Neutrophil (primary cell): Measurements from ENCODE around the gene PIGC.

ENCODE experiments used
- H3K27ac ChIP-seq: fragments of 200-600 bp; sonication (generic); 2 replicates; pipeline ENCODE4 v1.5.1; 2016; ENCODE audit warnings: mild to moderate bottlenecking, moderate library complexity
- H3K27me3 ChIP-seq: fragments of 200-600 bp; sonication (generic); 2 replicates; pipeline ENCODE4 v1.6.0; 2016; ENCODE audit warnings: mild to moderate bottlenecking
- H3K36me3 ChIP-seq: fragments of 200-600 bp; sonication (generic); 2 replicates; pipeline ENCODE4 v1.5.1; 2017
- H3K4me1 ChIP-seq, 2 experiments: fragments of 200-600 bp in 1 of 2; sonication (generic) in 1 of 2; 1 replicate in 1 of 2; 2 replicates in 1 of 2; pipeline versions ENCODE4 v1.5.1 to v1.6.1; 2013 to 2016; ENCODE audit warnings: low read depth in 1 of 2, low read length in 1 of 2, mild to moderate bottlenecking in 1 of 2, moderate library complexity in 1 of 2; ENCODE audit not compliant: control insufficient read depth in 1 of 2, insufficient read depth in 1 of 2
- H3K4me3 ChIP-seq, 2 experiments: fragments of 200-600 bp in 1 of 2; sonication (generic) in 1 of 2; 1 replicate in 1 of 2; 2 replicates in 1 of 2; pipeline ENCODE4 v1.5.1; 2013 to 2016; ENCODE audit warnings: low read depth in 1 of 2, low read length in 1 of 2, mild to moderate bottlenecking in 1 of 2, moderate library complexity in 1 of 2
- H3K9me3 ChIP-seq: fragments of 200-600 bp; sonication (generic); 2 replicates; pipeline ENCODE4 v1.5.1; 2016
- CTCF ChIP-seq: fragments of 200-600 bp; sonication (generic); IDR thresholded peaks from 2 replicates; pipeline ENCODE4 v1.5.1; 2016; ENCODE audit warnings: antibody characterized with exemption

PIGC gene

DNA sequence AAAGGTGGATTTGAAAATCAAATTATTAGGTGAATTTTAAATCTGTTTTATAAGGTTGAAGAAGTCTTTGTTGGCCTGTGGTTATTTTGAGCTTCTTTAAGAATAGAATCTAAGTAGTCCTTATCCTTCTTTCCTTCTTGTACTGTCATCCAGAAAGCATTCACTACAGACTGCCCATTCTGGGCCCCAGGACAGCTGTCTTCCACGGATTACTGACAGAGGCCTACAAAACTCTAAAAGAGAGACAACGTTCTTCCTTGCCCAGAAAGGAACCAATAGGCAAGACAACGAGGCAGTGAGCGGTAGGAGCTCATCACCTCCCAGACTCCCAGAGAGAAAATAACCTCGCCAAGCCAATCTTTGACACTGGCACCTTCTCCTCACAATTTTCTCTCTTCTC, 24.4 kb upstream of the PIGC start:
- H3K27ac ChIP-seq, result no peak overlapping the region
- peaks cover 27 to 35% of the 10 kb centered on the region in 2 experiments for H3K4me1 ChIP-seq
- no peaks in the 10 kb centered on the region for H3K27me3 ChIP-seq
- no peaks in the 10 kb centered on the region for H3K9me3 ChIP-seq
- no peaks in the 10 kb centered on the region for H3K36me3 ChIP-seq
- H3K4me3 ChIP-seq, result no peak overlapping the region
- TF ChIP-seq CTCF, result no peak

GRCh38 chr1:172467446-172467845, 23.6 kb upstream of the PIGC start:
- H3K4me3 ChIP-seq, result no peak overlapping the region
- no peak for TF ChIP-seq CTCF
- no peaks in the 10 kb centered on the region for H3K9me3 ChIP-seq
- H3K27me3 ChIP-seq, result no peaks in the 10 kb centered on the region
- peaks cover 24 to 32% of the 10 kb centered on the region in 2 experiments for H3K4me1 ChIP-seq
- no peak overlapping the region for H3K27ac ChIP-seq
- H3K36me3 ChIP-seq, result no peaks in the 10 kb centered on the region

DNA sequence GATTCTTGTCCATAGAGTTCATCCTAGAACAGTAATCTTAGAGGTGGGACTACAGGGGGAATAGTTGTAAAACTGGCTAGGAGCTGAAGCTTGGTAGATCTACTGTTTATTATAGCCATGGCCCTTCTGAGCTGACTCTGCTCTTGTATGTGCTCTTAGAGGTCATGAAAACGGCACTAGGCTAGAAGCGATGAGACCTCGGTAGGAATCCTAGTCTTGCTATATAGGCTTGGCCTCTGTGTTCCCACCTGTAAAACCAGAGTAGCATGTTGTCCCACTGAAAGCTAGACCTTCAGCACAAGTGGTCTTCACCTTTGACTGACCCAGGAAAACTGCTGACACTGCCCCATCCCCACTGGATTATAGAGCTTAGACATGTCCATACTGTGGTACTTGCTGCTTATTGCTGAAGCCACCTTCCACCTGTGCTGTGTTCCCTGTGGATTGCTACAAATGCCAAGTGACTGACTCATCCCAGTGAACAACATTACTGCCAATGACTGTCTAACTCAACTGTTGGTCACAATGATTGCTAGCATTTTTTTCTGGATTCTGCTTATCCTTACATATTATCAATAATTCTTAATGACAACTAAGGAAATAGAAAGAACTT, 23.0 kb upstream of the PIGC start:
- Histone ChIP-seq H3K4me3 (no peak overlapping the region), H3K27ac (no peak overlapping the region), H3K27me3 (no peaks in the 10 kb centered on the region), H3K4me1 (peaks cover 19 to 27% of the 10 kb centered on the region in 2 experiments), H3K36me3 (no peaks in the 10 kb centered on the region), H3K9me3 (no peaks in the 10 kb centered on the region)
- TF ChIP-seq CTCF, result no peak

- no peaks in the 10 kb centered on the region for H3K36me3 ChIP-seq
- no peak overlapping the region for H3K27ac ChIP-seq
- H3K9me3 ChIP-seq, result no peaks in the 10 kb centered on the region
- H3K4me1 ChIP-seq, result peaks cover 17 to 22% of the 10 kb centered on the region in 2 experiments
- no peak for TF ChIP-seq CTCF
- no peaks in the 10 kb centered on the region for H3K27me3 ChIP-seq
- H3K4me3 ChIP-seq, result no peak overlapping the region
These were observed 21.7 kb upstream of the PIGC start for GRCh38 chr1:172465617-172466016.

DNA sequence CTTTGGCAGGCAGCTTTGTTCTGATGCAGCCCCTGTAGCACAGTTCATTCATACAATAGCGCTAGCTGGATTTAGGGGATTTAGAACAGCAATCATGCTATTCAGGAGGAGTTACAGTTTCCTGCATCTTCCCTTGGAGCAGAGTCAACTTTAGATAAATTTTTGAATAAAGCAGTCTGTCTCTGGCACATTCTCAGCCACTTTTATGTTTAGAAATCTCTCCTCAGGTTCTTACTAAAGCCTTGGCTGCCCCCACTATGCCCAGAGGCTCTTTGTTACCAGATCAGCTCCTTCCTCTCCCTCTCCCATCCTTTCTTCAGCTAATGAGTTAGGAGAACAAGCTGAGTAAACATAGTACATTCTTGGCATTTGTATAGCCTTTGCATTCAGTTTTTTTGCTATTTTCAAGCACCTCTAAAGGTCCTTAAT, 17.0 kb upstream of the PIGC start:
- TF ChIP-seq CTCF, result no peak
- peaks cover 6 to 15% of the 10 kb centered on the region in 2 experiments for H3K4me1 ChIP-seq
- H3K9me3 ChIP-seq, result no peaks in the 10 kb centered on the region
- H3K27me3 ChIP-seq, result no peaks in the 10 kb centered on the region
- no peak overlapping the region for H3K4me3 ChIP-seq
- H3K27ac ChIP-seq, result no peak overlapping the region
- H3K36me3 ChIP-seq, result no peaks in the 10 kb centered on the region
